Fibroblast of lung (primary cell): ENCODE data around the gene GRIN1.

Source experiments
- CTCF ChIP-seq, 2 donors: IDR thresholded peaks in 1 of 2; conservative IDR thresholded peaks in 1 of 2; 1 replicate in 1 of 2; 2 replicates in 1 of 2; pipeline ENCODE4 v1.5.1; 2011 to 2012; ENCODE audit warnings: low read length in 2 of 2, control low read depth in 1 of 2, inconsistent platforms in 1 of 2, low read depth in 1 of 2, mild to moderate bottlenecking in 1 of 2
- EZH2 ChIP-seq: IDR thresholded peaks from 2 replicates; pipeline ENCODE4 v1.5.1; 2012; ENCODE audit warnings: low read length, control low read depth, mild to moderate bottlenecking; ENCODE audit errors: missing control alignments

- TF ChIP-seq CTCF (conservative IDR thresholded peaks at IDR 0.05 in 1 of 2, IDR thresholded peaks at IDR 0.05 in 1 of 2; ENCODE audit: low read depth in 1 of 2, low read length in 2 of 2): no peak
- TF ChIP-seq EZH2: no peak
Observed at GRCh38 chr9:137111788-137112563, 27.0 kb upstream of the GRIN1 start.
